GM18870 (cell line): ENCODE data around the gene SLC2A2.
"Not testable (repeated sequence)": the region's sequence is repeated elsewhere in the genome, so short reads cannot be mapped to it uniquely, and the experiment has no call there.

Source experiments
- ATAC-seq: cut with Tn5 transposase; IDR thresholded peaks from one replicate; pipeline ENCODE4 v1.9.1; 2021; ENCODE audit warnings: moderate library complexity; ENCODE audit not compliant: unreplicated experiment

SLC2A2 gene

DNA sequence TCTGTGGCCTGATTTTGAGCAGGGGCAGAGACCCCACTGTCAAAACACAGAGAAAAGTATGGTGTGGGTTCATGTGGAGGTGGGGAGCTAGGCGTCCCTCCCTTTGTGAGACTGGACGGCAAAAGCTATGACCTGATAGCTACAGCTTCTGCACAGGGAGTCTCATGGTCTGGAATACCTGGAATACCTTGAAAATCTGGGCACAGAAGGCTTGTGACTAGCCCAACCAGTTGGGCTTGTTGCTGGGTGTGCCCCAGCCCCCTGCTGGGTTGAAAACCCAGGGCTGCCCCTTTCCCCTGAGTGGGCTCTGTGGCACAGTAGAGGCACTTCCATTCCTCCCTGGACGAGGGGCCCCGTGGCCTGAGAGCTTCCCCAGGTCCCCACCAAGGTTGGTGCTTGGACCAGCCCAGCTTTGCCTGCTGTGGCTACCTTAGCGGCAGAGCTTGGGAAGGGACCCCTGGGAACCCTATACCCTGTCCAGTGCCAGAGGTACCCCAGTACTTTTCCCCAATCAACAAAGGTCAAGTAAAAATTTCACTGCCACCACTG, 37.3 kb downstream of the SLC2A2 start:
- ATAC-seq = no peak

DNA sequence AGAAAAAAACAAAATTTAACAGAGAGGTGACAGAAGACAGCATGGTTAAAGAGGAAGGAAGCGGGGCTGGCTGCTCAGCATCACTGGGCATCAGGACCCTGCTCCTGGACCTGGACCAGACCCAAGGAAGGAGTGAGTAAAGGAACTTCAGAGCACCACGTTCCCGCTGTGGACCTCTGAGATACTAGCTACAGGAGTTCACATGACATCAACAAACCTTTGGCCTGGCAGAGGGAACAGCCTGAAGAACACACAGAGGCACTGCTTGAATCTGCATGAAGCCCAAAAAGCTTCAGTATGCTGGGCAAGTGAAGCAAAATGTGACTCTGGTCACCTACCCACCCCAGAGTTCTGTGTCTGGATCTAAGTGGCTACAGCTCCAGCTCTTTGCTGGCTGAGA, 38.1 kb downstream of the SLC2A2 start:
- ATAC-seq = no peak

DNA sequence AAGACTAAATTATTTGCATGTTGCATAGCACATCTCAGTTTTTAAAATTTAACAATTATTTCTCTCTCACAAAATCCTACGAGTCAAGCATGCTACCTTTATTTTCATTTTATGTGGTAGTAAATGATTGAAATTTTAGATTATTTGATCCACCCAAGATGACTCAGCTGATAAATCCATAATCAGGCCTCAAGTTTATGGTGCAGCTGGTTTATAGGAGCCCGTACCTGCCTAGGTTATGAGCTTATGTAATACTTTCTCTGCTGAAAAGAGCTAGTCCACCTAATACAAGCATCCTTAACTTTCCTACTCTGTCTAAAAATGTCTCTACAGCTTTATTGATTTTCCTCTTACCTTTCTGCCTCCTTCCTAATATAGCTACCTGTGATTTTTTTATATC, 41.2 kb downstream of the SLC2A2 start:
- ATAC-seq = no peak

DNA sequence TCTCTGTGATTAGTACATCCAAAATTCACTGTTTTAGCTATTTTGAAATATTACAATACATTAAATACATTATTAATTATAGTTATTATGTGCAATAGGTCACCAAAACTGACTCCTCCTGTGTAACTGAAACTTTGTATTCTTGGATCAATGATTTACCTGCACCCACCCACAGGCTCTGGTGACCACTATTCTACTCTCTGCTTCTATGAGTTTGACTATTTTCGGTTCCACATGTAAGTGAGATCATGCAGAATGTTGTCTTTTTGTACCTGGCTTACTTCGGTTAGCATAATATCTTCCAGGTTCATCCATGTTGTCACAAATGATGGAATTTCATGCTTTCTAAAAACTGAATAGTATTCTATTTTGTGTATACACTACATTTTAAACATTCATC, 43.8 kb downstream of the SLC2A2 start:
- ATAC-seq = peak; percentile 97

DNA sequence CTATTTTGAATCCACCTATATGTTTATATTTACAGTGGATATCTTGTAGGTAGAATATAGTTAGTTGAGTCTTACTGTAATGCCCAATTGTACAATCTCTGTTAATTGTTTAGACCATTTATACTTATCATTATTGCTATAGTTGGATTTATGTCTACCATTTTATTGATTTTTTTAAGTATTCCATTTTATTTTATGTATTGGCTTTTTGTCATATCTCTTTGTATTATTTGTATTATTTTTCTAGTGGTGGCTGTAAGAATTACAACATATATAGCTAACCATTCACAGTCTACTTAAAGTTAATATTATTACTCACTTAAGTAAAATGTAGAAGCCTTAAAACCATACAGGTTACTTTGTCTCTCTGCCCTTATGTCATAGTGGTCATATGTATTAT, 46.1 kb downstream of the SLC2A2 start:
- no peak for ATAC-seq

DNA sequence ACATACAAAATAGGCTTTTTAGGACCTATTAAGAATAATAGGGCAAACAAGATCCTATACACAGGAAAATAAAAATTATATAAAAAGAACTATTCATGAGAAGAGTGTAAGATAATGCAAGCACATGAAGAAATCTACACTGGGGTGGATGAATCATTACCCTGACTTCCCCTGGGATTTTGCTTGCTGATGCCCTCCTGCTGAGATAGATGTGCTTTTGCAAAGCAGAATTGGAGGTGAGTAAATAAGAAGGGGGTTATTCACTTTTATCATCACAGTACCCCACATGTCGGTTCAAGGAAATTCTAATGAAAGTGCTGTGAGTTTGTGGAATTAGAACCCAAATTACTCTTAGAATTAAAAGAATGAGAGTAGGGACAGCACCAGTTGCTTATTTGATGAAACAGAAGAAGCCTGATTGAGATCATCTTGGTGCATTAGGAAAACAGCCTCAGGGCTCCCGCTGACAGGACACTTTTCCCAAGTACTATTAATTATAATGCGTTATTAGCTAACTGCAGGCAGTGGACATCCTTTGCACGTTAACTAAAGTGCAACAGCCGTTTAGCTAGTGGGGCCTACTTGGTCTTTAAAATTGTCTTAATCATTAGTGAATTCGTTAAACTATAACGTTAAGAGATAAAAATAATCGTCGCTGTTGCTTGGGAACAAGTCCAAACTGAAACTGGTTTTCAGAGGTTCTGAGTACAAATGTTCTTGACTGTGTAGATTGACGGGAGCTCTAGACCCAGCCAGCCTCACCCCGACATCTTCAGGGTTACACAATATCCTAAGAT, 48.4 kb downstream of the SLC2A2 start:
- ATAC-seq = no peak

DNA sequence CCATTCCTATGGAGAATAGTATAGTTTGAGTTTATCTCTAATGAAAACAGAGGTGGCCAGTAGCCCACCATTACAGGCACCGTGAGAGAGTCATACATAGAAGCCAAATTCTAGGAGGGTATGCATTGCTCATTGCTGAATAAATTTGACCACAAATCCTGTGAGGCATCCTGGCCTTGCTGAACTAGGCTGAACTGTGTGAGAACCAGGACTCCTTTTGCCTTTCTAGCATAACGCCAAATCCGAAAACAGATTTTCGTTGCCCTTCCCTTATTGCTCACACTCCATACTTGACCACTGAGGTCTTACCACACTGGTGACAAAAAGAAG, 50.4 kb downstream of the SLC2A2 start:
- ATAC-seq = no peak

- no peak for ATAC-seq
Measured at GRCh38 chr3:170975283-170976189, 51.0 kb downstream of the SLC2A2 start.

DNA sequence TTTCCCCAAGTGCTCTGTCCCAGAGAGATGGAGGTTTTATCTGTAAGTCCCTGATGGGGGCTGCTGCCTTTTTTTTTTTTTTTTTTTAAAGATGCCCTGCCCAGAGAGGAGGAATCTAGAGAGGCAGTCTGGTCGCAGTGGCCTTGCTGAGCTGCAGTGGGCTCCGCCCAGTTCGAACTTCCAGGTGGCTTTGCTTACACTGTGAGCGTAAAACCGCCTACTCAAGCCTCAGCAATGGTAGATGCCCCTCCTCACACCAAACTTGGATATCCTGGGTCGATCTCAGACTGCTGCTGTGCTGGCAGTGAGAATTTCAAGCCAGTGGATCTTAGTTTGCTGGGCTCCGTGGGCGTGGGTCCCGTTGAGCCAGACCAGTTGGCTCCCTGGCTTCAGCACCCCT, 51.6 kb downstream of the SLC2A2 start:
- ATAC-seq = no peak

DNA sequence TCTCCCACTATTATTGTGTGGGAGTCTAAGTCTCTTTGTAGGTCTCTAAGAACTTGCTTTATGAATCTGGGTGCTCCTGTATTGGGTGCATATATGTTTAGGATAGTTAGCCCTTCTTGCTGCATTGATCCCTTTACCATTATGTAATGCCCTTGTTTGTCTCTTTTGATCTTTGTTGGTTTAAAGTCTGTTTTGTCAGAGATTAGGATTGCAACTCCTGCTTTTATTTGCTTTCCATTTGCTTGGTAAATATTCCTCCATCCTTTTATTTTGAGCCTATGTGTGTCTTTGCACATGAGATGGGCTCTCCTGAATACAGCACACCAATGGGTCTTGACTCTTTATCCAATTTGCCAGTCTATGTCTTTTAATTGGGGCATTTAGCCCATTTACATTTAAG, 53.6 kb downstream of the SLC2A2 start:
- not testable (repeated sequence) for ATAC-seq

GRCh38 chr3:170967126-170967525, 59.4 kb downstream of the SLC2A2 start:
- no peak for ATAC-seq

DNA sequence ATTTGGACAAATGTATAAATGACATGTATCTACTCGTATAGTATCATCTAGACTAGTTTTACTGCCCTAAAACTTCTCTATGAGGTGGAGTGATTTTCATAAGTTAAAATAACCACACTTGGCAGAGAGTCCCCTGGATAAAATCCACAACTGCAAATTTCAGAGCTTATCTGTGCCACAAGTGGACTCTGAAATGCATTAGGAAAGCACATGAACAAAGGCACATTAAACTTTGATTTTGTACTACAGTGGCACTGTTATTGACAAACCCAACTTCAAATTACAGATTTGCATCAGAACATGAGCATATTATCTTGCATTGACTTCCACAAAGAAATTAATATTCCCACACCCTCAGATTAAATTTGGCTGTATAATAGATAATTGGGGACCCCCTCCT, 60.0 kb downstream of the SLC2A2 start:
- no peak for ATAC-seq

- no peak for ATAC-seq
Measured at GRCh38 chr3:170962411-170962810, 64.1 kb downstream of the SLC2A2 start.

GRCh38 chr3:170961616-170962400, 64.7 kb downstream of the SLC2A2 start:
- no peak for ATAC-seq

- ATAC-seq = no peak
Measured at GRCh38 chr3:170959457-170959856, 67.1 kb downstream of the SLC2A2 start.

DNA sequence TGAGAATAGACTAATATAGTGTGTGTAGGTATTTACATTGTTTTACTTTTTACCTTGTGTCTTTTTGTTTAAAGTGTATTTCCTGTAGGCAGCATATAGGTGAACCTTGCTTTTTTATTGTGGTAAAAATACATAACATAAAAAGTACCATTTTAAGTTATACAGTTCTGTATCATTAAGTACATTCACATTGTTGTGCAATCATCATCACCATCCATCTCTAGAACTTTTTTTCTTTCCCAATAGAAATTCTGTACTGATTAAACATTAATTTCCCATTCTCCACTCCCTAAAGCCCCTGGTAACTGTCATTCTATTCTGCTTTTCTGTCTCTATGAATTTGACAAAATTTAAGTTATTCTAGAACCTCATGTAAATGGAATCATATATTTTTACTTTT, 69.9 kb downstream of the SLC2A2 start:
- ATAC-seq = no peak

GRCh38 chr3:170953736-170954135, 72.8 kb downstream of the SLC2A2 start:
- no peak for ATAC-seq

- ATAC-seq = no peak
Measured at GRCh38 chr3:170953229-170953628, 73.3 kb downstream of the SLC2A2 start.

GRCh38 chr3:170949211-170949610, 77.3 kb downstream of the SLC2A2 start:
- no peak for ATAC-seq

- no peak for ATAC-seq
Measured at GRCh38 chr3:170947018-170947769, 79.3 kb downstream of the SLC2A2 start.
